ENCODE measurements around the gene SLIT3.
A peak's percentile ranks its signal among the peaks of the same experiment; 100 is the strongest.

The SLIT3 gene

DNA sequence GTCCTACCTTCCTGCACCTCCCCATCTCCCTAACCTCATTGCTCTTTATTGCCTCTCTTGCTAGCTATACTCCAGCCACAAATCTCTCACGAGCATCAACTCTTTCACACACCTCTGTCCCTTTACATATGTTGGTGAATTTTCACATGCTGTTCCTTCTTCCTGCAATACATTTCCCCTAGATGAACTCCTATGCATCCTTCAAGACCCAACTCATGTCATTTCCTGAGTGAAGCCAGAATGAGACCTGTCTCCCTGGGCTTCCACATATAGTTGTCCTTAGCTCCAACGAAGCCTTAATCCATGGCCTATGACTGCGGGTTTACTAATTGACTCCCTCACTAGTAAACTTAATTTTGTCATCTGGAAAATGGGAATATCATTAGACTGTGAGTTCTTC, 424.5 kb downstream of the SLIT3 start:
- H3K4me1 ChIP-seq (ENCODE audit: control insufficient read depth, insufficient read depth, low read length), result peaks cover 16% of the 10 kb centered on the region
- no peak overlapping the region for H3K27ac ChIP-seq (ENCODE audit: extremely low read depth, low read depth, low read length)

GRCh38 chr5:168875832-168876231, 425.1 kb downstream of the SLIT3 start:
- Histone ChIP-seq H3K4me1 (ENCODE audit: control insufficient read depth, insufficient read depth, low read length) (peaks cover 13% of the 10 kb centered on the region), H3K4me3 (ENCODE audit: low read depth, low read length) (no peak overlapping the region), H3K36me3 (ENCODE audit: control insufficient read depth in 2 of 2, insufficient read depth in 1 of 2, low read length in 2 of 2) (no peaks in the 10 kb centered on the region), H3K9me3 (ENCODE audit: control insufficient read depth, insufficient read depth, low read depth, low read length) (no peaks in the 10 kb centered on the region), H3K27ac (ENCODE audit: extremely low read depth, low read depth, low read length) (no peak overlapping the region)
- ChIA-PET CTCF (no interaction called here), POLR2A (no interaction called here)
- no peak for TF ChIP-seq ZNF133 (tag by site-specific recombination; IDR thresholded peaks at IDR 0.05)
- TF ChIP-seq ZNF707 (tag by site-specific recombination; IDR thresholded peaks at IDR 0.05), result no peak
- TF ChIP-seq ZNF510 (tag by site-specific recombination; IDR thresholded peaks at IDR 0.05; ENCODE audit: insufficient replicate concordance), result no peak
- no peak for TF ChIP-seq ZFP69B (tag by site-specific recombination; IDR thresholded peaks at IDR 0.05)
- TF ChIP-seq MZF1 (tag by site-specific recombination; IDR thresholded peaks at IDR 0.05; ENCODE audit: borderline replicate concordance), result no peak
- TF ChIP-seq ZNF157 (tag by site-specific recombination; IDR thresholded peaks at IDR 0.05), result no peak
- no peak for TF ChIP-seq MEIS1 (CRISPR knock-in tag; IDR thresholded peaks at IDR 0.05; ENCODE audit: borderline replicate concordance)
- TF ChIP-seq, protein P1, sequence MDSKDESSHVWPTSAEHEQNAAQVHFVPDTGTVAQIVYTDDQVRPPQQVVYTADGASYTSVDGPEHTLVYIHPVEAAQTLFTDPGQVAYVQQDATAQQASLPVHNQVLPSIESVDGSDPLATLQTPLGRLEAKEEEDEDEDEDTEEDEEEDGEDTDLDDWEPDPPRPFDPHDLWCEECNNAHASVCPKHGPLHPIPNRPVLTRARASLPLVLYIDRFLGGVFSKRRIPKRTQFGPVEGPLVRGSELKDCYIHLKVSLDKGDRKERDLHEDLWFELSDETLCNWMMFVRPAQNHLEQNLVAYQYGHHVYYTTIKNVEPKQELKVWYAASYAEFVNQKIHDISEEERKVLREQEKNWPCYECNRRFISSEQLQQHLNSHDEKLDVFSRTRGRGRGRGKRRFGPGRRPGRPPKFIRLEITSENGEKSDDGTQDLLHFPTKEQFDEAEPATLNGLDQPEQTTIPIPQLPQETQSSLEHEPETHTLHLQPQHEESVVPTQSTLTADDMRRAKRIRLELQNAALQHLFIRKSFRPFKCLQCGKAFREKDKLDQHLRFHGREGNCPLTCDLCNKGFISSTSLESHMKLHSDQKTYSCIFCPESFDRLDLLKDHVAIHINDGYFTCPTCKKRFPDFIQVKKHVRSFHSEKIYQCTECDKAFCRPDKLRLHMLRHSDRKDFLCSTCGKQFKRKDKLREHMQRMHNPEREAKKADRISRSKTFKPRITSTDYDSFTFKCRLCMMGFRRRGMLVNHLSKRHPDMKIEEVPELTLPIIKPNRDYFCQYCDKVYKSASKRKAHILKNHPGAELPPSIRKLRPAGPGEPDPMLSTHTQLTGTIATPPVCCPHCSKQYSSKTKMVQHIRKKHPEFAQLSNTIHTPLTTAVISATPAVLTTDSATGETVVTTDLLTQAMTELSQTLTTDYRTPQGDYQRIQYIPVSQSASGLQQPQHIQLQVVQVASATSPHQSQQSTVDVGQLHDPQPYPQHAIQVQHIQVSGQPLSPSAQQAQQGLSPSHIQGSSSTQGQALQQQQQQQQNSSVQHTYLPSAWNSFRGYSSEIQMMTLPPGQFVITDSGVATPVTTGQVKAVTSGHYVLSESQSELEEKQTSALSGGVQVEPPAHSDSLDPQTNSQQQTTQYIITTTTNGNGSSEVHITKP (tag by site-specific recombination; IDR thresholded peaks at IDR 0.05), result no peak
- TF ChIP-seq, protein P2, sequence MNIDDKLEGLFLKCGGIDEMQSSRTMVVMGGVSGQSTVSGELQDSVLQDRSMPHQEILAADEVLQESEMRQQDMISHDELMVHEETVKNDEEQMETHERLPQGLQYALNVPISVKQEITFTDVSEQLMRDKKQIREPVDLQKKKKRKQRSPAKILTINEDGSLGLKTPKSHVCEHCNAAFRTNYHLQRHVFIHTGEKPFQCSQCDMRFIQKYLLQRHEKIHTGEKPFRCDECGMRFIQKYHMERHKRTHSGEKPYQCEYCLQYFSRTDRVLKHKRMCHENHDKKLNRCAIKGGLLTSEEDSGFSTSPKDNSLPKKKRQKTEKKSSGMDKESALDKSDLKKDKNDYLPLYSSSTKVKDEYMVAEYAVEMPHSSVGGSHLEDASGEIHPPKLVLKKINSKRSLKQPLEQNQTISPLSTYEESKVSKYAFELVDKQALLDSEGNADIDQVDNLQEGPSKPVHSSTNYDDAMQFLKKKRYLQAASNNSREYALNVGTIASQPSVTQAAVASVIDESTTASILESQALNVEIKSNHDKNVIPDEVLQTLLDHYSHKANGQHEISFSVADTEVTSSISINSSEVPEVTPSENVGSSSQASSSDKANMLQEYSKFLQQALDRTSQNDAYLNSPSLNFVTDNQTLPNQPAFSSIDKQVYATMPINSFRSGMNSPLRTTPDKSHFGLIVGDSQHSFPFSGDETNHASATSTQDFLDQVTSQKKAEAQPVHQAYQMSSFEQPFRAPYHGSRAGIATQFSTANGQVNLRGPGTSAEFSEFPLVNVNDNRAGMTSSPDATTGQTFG (tag by site-specific recombination; IDR thresholded peaks at IDR 0.05; ENCODE audit: borderline replicate concordance), result no peak
- no peak for TF ChIP-seq ZNF394 (tag by site-specific recombination; IDR thresholded peaks at IDR 0.05; ENCODE audit: borderline replicate concordance)
- no peak for TF ChIP-seq ZNF747 (tag by site-specific recombination; IDR thresholded peaks at IDR 0.05)
- TF ChIP-seq, protein P3, sequence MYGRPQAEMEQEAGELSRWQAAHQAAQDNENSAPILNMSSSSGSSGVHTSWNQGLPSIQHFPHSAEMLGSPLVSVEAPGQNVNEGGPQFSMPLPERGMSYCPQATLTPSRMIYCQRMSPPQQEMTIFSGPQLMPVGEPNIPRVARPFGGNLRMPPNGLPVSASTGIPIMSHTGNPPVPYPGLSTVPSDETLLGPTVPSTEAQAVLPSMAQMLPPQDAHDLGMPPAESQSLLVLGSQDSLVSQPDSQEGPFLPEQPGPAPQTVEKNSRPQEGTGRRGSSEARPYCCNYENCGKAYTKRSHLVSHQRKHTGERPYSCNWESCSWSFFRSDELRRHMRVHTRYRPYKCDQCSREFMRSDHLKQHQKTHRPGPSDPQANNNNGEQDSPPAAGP (tag by site-specific recombination; IDR thresholded peaks at IDR 0.05), result no peak
- no peak for TF ChIP-seq ZNF19 (tag by site-specific recombination; IDR thresholded peaks at IDR 0.05; ENCODE audit: low read depth)

More for the DNA sequence above, 424.5 kb downstream of the SLIT3 start:
- H3K36me3 ChIP-seq (ENCODE audit: control insufficient read depth in 2 of 2, insufficient read depth in 1 of 2, low read length in 2 of 2), result no peaks in the 10 kb centered on the region
- POLR2A ChIA-PET, result no interaction called here
- TF ChIP-seq ZFP3 (tag by site-specific recombination; IDR thresholded peaks at IDR 0.05; ENCODE audit: low read depth) (peak; percentile 88), ZNF549 (tag by site-specific recombination; IDR thresholded peaks at IDR 0.05) (no peak)
- CTCF ChIA-PET, result interaction anchor here (0.6 to 0.7 kb wide), 2 partner anchors 139 to 1658 kb away, joined by 3 to 5 read pairs; no protein-coding TSS in a partner anchor
- H3K4me3 ChIP-seq (ENCODE audit: low read depth, low read length), result no peak overlapping the region
- no peaks in the 10 kb centered on the region for H3K9me3 ChIP-seq (ENCODE audit: control insufficient read depth, insufficient read depth, low read depth, low read length)
